ENCODE results near the gene AKAP13. TPM values are rescaled to one million over a fixed set of nuclear protein-coding genes. Genes with fewer than 3 reads are reported as not detected.

Gene AKAP13
- total and polyA plus RNA-seq, 2 of the 8 experiments (the other 6 are each of a cell fraction or from before 2014, with no cell fraction given) = 14.0 to 46.2 TPM

- no peak overlapping the region for H2BK12ac ChIP-seq (ENCODE audit: low read depth, low read length)
- DNase-seq (ENCODE audit: low read depth in 1 of 2, low spot score in 2 of 2) = no peak
- no peaks in the 10 kb centered on the region for H4K20me1 ChIP-seq (replicated peaks in 1 of 2; ENCODE audit: control insufficient read depth in 1 of 2, insufficient read depth in 2 of 2, low read length in 2 of 2)
- CTCF ChIA-PET (ENCODE audit: partially characterized antibody) = interaction anchor here (1.3 kb wide), 1 partner anchor 13 kb away, joined by 4 read pairs; no protein-coding TSS in a partner anchor
- H4K8ac ChIP-seq (ENCODE audit: extremely low read depth, insufficient read depth, low read length) = no peak overlapping the region
- no peak overlapping the region for H3K14ac ChIP-seq (ENCODE audit: insufficient read length)
- H3K18ac ChIP-seq (ENCODE audit: extremely low read depth, low read length) = no peak overlapping the region
- no peak overlapping the region for H2BK20ac ChIP-seq (ENCODE audit: low read length)
- no peaks in the 10 kb centered on the region for H3K27me3 ChIP-seq (replicated peaks in 1 of 4; ENCODE audit: control insufficient read depth in 3 of 4, extremely low read depth in 1 of 4, insufficient read depth in 3 of 4, low read length in 3 of 4)
- no peak overlapping the region for H3K56ac ChIP-seq (replicated peaks; ENCODE audit: insufficient read length, low read depth, low read length)
- no peaks in the 10 kb centered on the region for H3K79me1 ChIP-seq (ENCODE audit: low read depth, low read length)
- no peak overlapping the region for H2AK5ac ChIP-seq (ENCODE audit: low read depth, low read length)
- H3K23me2 ChIP-seq (ENCODE audit: low read depth, low read length) = no peaks in the 10 kb centered on the region
- H3K9me3 ChIP-seq (ENCODE audit: insufficient read depth in 2 of 2, low read depth in 1 of 2, low read length in 1 of 2) = no peaks in the 10 kb centered on the region
- H2BK15ac ChIP-seq (ENCODE audit: low read length) = no peak overlapping the region
- WGBS, 2 experiments (ENCODE audit: extremely low coverage in 1 of 2, insufficient coverage in 1 of 2, insufficient read length in 1 of 2, insufficient replicate concordance in 2 of 2, low coverage in 1 of 2, low lambda C conversion rate in 2 of 2, missing lambda C conversion rate in 1 of 2) = 88% methylated on average over 3 of the region's 3 CpGs; no CpG with 5 or more reads in 1 of the 2 experiments
- TF ChIP-seq CREB1 (IDR thresholded peaks at IDR 0.05) (no peak), ASH2L (IDR thresholded peaks at IDR 0.05; ENCODE audit: low read length) (no peak), POLR2AphosphoS5 (IDR thresholded peaks at IDR 0.05; ENCODE audit: low read depth, low read length) (no peak), SUZ12 (IDR thresholded peaks at IDR 0.05; ENCODE audit: low read length) (no peak), RXRA (IDR thresholded peaks at IDR 0.05; ENCODE audit: insufficient read depth, low read depth, low read length) (no peak), MAX (IDR thresholded peaks at IDR 0.05) (no peak), ZNF274 (IDR thresholded peaks at IDR 0.05; ENCODE audit: borderline replicate concordance, extremely low read depth, low read length) (no peak), FOSL1 (IDR thresholded peaks at IDR 0.05; ENCODE audit: insufficient read depth, low read depth, low read length) (no peak), YY1 (IDR thresholded peaks at IDR 0.05; ENCODE audit: low read depth, low read length) (no peak), TAF7 (optimal IDR thresholded peaks at IDR 0.05; ENCODE audit: borderline replicate concordance, low read depth, low read length) (no peak)
- TF ChIP-seq, protein P1, sequence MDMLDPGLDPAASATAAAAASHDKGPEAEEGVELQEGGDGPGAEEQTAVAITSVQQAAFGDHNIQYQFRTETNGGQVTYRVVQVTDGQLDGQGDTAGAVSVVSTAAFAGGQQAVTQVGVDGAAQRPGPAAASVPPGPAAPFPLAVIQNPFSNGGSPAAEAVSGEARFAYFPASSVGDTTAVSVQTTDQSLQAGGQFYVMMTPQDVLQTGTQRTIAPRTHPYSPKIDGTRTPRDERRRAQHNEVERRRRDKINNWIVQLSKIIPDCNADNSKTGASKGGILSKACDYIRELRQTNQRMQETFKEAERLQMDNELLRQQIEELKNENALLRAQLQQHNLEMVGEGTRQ (IDR thresholded peaks at IDR 0.05; ENCODE audit: low read length) = no peak
- H3K4me1 ChIP-seq (replicated peaks in 1 of 4; ENCODE audit: control insufficient read depth in 3 of 4, insufficient read depth in 4 of 4, low read length in 3 of 4) = no peaks in the 10 kb centered on the region
- H3K27ac ChIP-seq (ENCODE audit: low read depth, low read length) = no peak overlapping the region
- no peak overlapping the region for H2BK120ac ChIP-seq (replicated peaks; ENCODE audit: low read depth, low read length)
- no peak overlapping the region for H3K4ac ChIP-seq (replicated peaks; ENCODE audit: insufficient read length, low read depth, low read length)
- H3K79me2 ChIP-seq (ENCODE audit: control insufficient read depth in 1 of 2, insufficient read depth in 2 of 2, low read length in 2 of 2) = no peaks in the 10 kb centered on the region
- H3K4me2 ChIP-seq (ENCODE audit: insufficient read depth in 1 of 2, low read depth in 2 of 2, low read length in 2 of 2) = no peak overlapping the region
- H3K36me3 ChIP-seq (ENCODE audit: control insufficient read depth in 2 of 4, insufficient read depth in 4 of 4, low read length in 3 of 4) = no peaks in the 10 kb centered on the region
- POLR2A ChIA-PET (ENCODE audit: partially characterized antibody) = no interaction called here
- H3K23ac ChIP-seq (ENCODE audit: insufficient read length) = no peak overlapping the region
- H3K4me3 ChIP-seq (ENCODE audit: extremely low read depth in 1 of 4, insufficient read depth in 2 of 4, low read depth in 3 of 4, low read length in 4 of 4) = no peak overlapping the region
- no peak overlapping the region for H4K5ac ChIP-seq (ENCODE audit: insufficient read length, low read depth, low read length)
- no peak overlapping the region for H3K9ac ChIP-seq (replicated peaks in 1 of 4; ENCODE audit: extremely low read depth in 1 of 4, low read depth in 3 of 4, low read length in 3 of 4)
- no peak overlapping the region for H2BK5ac ChIP-seq (ENCODE audit: low read depth, low read length)
- no peak overlapping the region for H4K91ac ChIP-seq (replicated peaks; ENCODE audit: insufficient read length, low read length)
- no peak overlapping the region for H2AFZ ChIP-seq (ENCODE audit: low read length)
- FAIRE-seq = no peak
Measured at GRCh38 chr15:85350395-85350794, 30.0 kb upstream of the AKAP13 start.

Measured in H1 (cell line).